SW480 (cell line): ENCODE measurements around the gene SMG5.
"Not testable (repeated sequence)": the region's sequence is repeated elsewhere in the genome, so short reads cannot be mapped to it uniquely, and the experiment has no call there.

Experiments
- DNase-seq: peaks from one replicate; pipeline ENCODE4 v3.0.0-alpha.2; 2016; ENCODE audit warnings: low spot score

SMG5 gene

GRCh38 chr1:156282479-156283222, at the start of gene SMG5:
SMG5 (minus strand) TSS chr1:156282825; CDS start chr1:156282680, 145 bp downstream.
- peak; percentile 98 for DNase-seq

GRCh38 chr1:156323179-156323578, 40.6 kb upstream of the SMG5 start:
- DNase-seq: not testable (repeated sequence)

- no peak for DNase-seq
Observed at GRCh38 chr1:156320560-156320959, 37.9 kb upstream of the SMG5 start.

- peak; percentile 46 for DNase-seq
Observed at GRCh38 chr1:156319664-156320063, 37.0 kb upstream of the SMG5 start.

- no peak for DNase-seq
Observed at GRCh38 chr1:156316909-156317308, 34.3 kb upstream of the SMG5 start.

GRCh38 chr1:156310962-156311361, 28.3 kb upstream of the SMG5 start:
- no peak for DNase-seq

GRCh38 chr1:156308078-156308477, 25.5 kb upstream of the SMG5 start:
- no peak for DNase-seq

GRCh38 chr1:156305215-156305614, 22.6 kb upstream of the SMG5 start:
- DNase-seq: no peak

GRCh38 chr1:156303241-156303640, 20.6 kb upstream of the SMG5 start:
- no peak for DNase-seq

- DNase-seq: no peak
Observed at GRCh38 chr1:156298852-156299357, 16.3 kb upstream of the SMG5 start, which contains the start of gene VHLL. VHLL (minus strand) TSS chr1:156299307; CDS start chr1:156299189, 118 bp downstream.

GRCh38 chr1:156295391-156295947, 12.8 kb upstream of the SMG5 start, which contains the start of gene GLMP:
GLMP (minus strand) TSS chr1:156295679; CDS start chr1:156295645, 34 bp downstream.
- peak; percentile 41 for DNase-seq

GRCh38 chr1:156293895-156294294, 11.3 kb upstream of the SMG5 start:
- no peak for DNase-seq

GRCh38 chr1:156293098-156293434, 10.4 kb upstream of the SMG5 start:
- no peak for DNase-seq

GRCh38 chr1:156291226-156292061, 8.8 kb upstream of the SMG5 start:
- peak; percentile 81 for DNase-seq

GRCh38 chr1:156289857-156290256, 7.2 kb upstream of the SMG5 start:
- no peak for DNase-seq

- DNase-seq: no peak
Observed at GRCh38 chr1:156286061-156286460, 3.4 kb upstream of the SMG5 start.

- no peak for DNase-seq
Observed at GRCh38 chr1:156285437-156285836, 2.8 kb upstream of the SMG5 start.

GRCh38 chr1:156284757-156285156, 2.1 kb upstream of the SMG5 start:
- DNase-seq: no peak

GRCh38 chr1:156284112-156284511, 1.5 kb upstream of the SMG5 start, which contains the start of gene TMEM79:
TMEM79 (plus strand) TSS chr1:156284325; CDS start chr1:156285227, 902 bp downstream.
- no peak for DNase-seq

- DNase-seq: no peak
Observed at GRCh38 chr1:156283521-156283920, 896 bp upstream of the SMG5 start.

GRCh38 chr1:156281693-156282478, 739 bp downstream of the SMG5 start:
- DNase-seq: peak; percentile 72

- no peak for DNase-seq
Observed at GRCh38 chr1:156281281-156281680, 1.3 kb downstream of the SMG5 start.
